Measurements from ENCODE around the gene ADM2.

The ADM2 gene

GRCh38 chr22:50482107-50483074 is 1.0 kb downstream of the ADM2 start:
- no peak for DNase-seq (ENCODE audit: low read depth)
- no peak for TF ChIP-seq CTCF (IDR thresholded peaks at IDR 0.05; ENCODE audit: insufficient read depth, low read depth, low read length, missing control alignments)
- peak overlapping the region; percentile 48 for H3K4me3 ChIP-seq (ENCODE audit: low read length)

- no peak for DNase-seq (ENCODE audit: low read depth)
- no peak overlapping the region for H3K4me3 ChIP-seq (ENCODE audit: low read length)
- no peak for TF ChIP-seq CTCF (IDR thresholded peaks at IDR 0.05; ENCODE audit: insufficient read depth, low read depth, low read length, missing control alignments)
These were observed 1.8 kb downstream of the ADM2 start for GRCh38 chr22:50483106-50483505.

GRCh38 chr22:50483556-50483955 is 2.2 kb downstream of the ADM2 start:
- DNase-seq (ENCODE audit: low read depth), result no peak
- no peak for TF ChIP-seq CTCF (IDR thresholded peaks at IDR 0.05; ENCODE audit: insufficient read depth, low read depth, low read length, missing control alignments)

GRCh38 chr22:50483977-50484853 is 2.9 kb downstream of the ADM2 start:
- H3K4me3 ChIP-seq (ENCODE audit: low read length), result no peak overlapping the region
- no peak for DNase-seq (ENCODE audit: low read depth)
- TF ChIP-seq CTCF (IDR thresholded peaks at IDR 0.05; ENCODE audit: insufficient read depth, low read depth, low read length, missing control alignments), result no peak

More at GRCh38 chr22:50483556-50483955, 2.2 kb downstream of the ADM2 start:
- H3K4me3 ChIP-seq (ENCODE audit: low read length), result no peak overlapping the region

GRCh38 chr22:50485221-50486131 is 4.1 kb downstream of the ADM2 start:
- H3K4me3 ChIP-seq (ENCODE audit: low read length), result no peak overlapping the region
- peak; percentile 37 for DNase-seq (ENCODE audit: low read depth)
- no peak for TF ChIP-seq CTCF (IDR thresholded peaks at IDR 0.05; ENCODE audit: insufficient read depth, low read depth, low read length, missing control alignments)
